T-helper 9 cell (primary cell): Measurements from ENCODE around the gene RASSF7.

Experiments used
- DNase-seq: peaks from one replicate; pipeline ENCODE4 v3.0.0-alpha.2; 2020

The RASSF7 gene

DNA sequence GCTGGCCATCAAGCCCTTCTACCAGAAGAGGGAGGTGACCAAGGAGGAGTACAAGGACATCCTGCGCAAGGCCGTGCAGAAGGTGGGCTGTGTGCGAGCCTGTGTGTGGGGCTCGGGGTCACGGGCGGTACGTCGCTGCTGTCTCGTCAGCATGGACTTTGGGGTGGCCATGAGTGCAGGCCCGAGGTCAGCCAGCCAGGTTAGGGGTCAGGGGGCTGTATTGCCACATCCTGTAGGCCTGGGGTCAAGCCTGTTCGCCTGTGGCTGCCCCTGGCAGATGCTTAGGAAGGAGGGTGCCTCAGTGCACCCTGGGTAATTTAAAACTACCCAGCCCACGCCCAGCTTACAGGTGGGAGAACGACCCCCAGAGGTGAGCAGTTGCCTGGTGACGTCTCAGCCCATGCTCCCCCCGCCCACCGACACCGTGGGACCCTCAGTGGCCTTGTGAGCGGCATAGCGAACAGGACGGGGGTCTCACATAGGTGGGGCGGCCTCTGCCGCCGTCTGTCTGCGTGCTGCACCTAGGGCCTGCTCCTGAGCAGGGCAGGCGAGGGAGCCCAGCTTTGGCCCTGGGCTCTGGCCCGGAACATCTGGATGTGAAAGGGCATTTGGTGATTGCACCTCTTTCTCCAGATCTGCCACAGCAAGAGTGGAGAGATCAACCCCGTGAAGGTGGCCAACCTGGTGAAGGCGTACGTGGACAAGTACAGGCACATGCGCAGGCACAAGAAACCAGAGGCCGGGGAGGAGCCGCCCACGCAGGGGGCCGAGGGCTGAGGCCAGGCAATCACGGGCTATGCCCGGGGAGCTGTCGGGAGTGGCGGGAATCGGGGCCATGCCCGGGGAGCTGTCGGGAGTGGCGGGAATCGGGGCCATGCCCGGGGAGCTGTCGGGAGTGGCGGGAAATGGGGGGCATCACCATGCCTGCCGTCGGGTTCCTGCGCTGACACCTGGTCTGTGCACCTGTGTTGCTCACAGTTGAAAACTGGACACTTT, 50.5 kb downstream of the RASSF7 start:
- DNase-seq, result no peak

DNA sequence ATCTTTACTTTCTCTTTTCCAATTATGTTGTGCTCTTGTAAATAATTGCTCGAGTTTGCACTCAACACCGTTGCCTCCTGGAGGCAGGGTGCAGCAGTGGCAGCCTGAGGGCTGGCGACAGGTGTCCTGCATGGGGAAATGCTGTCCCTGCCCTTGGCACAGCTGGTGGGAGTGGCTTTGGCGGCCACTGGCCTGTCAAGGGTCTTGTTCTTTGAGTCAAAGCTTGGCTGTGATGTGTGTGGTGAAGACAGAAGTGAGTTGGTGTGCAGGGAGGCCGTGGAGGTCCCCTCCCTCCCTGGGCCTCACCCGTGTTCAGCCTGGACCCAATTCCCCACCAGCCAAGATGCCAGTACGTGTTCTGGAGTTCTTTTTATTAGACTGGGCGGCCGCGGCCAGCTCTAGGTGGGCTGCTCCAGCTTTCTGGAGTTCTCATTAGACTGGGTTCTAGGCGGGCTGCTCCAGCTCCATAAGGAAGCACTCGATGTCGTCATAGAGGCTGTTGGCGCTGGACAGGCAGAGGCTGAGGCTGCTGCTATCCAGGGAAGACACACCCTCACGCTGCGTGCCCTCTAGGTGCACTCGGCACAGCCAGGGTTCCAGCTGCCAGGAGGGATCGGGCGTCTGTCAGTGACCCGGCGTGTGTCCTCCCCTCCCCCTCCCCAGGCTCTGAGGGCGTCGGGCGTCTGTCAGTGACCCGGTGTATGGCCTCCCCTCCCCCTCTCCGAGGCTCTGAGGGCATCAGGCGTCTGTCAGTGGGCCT, 51.6 kb downstream of the RASSF7 start:
- no peak for DNase-seq

DNA sequence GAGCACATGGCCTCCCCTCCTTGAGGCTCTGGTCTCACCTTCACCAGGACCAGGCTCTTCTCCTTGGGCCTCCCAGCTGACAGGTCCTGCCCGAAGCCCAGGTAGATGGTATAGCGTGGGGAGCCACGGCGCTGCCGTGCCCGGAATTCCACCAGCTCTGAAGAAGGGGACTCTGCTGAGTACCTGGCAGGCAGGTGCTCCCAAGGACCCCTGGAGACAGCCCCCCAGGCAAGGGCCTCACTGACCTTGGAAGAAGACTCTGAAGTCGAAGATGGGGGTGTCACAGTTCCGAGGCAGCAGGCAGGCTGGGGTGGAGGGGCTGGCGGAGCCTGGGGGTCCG, 52.2 kb downstream of the RASSF7 start:
- DNase-seq, result no peak

DNA sequence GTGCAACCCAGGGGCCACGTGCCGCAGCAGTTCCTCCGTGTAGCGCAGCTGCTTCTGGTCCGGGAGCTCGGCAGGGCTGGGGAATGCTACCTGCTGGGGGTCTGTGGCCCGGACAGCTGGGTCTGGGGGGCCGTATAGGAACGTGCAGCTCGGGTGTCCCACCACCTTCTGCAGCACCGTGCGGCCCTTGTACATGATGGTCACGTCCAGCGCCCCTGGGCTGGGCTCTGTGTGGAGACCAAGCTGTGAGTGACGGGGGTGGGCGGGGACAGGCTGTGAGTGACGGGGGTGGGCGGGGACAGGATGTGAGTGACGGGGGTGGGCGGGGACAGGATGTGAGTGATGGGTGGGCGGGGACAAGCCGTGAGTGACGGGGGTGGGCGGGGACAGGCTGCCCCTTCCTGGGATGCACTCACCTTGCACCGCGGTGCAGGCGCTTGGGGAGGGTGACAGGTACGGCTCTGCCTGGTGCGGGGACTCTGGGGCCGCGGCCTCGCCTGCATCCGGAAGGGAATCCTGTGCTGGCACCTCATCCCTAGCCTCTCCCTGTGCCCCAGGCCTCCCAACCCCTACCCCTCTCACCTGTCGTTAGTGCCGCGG, 52.7 kb downstream of the RASSF7 start:
- peak; percentile 93 for DNase-seq
